GM06990 (cell line): Measurements from ENCODE around the gene SLC12A2.

Source experiments
- DNase-seq: peaks from one replicate; pipeline ENCODE4 v3.0.0-alpha.2; 2011; ENCODE audit not compliant: insufficient read length; ENCODE audit errors: extremely low read depth
- H3K27me3 ChIP-seq: replicated peaks from 2 replicates; pipeline ENCODE4 v1.6.0; 2011; ENCODE audit warnings: low read length; ENCODE audit not compliant: control insufficient read depth, insufficient read depth
- H3K36me3 ChIP-seq: 2 replicates; pipeline ENCODE4 v1.5.1; 2011; ENCODE audit warnings: low read length; ENCODE audit not compliant: control insufficient read depth, insufficient read depth
- H3K4me3 ChIP-seq: replicated peaks from 2 replicates; pipeline ENCODE4 v1.5.1; 2011; ENCODE audit warnings: low read depth, mild to moderate bottlenecking, control low read depth, low read length
- CTCF ChIP-seq: IDR thresholded peaks from 2 replicates; pipeline ENCODE4 v1.5.1; 2011; ENCODE audit warnings: low read length, control low read depth, mild to moderate bottlenecking, inconsistent platforms; ENCODE audit not compliant: insufficient read depth, poor library complexity, severe bottlenecking

SLC12A2 gene

GRCh38 chr5:128220841-128221240, 137.3 kb downstream of the SLC12A2 start:
- Histone ChIP-seq H3K36me3 (no peaks in the 10 kb centered on the region), H3K27me3 (no peaks in the 10 kb centered on the region), H3K4me3 (no peak overlapping the region)
- DNase-seq, result no peak
- no peak for TF ChIP-seq CTCF

GRCh38 chr5:128224336-128224735, 140.8 kb downstream of the SLC12A2 start:
- no peak for DNase-seq
- TF ChIP-seq CTCF, result no peak

GRCh38 chr5:128225245-128226030, 141.9 kb downstream of the SLC12A2 start:
- no peak for TF ChIP-seq CTCF
- no peak for DNase-seq
- Histone ChIP-seq H3K4me3 (no peak overlapping the region), H3K27me3 (no peaks in the 10 kb centered on the region), H3K36me3 (no peaks in the 10 kb centered on the region)

More at GRCh38 chr5:128224336-128224735, 140.8 kb downstream of the SLC12A2 start:
- no peak overlapping the region for H3K4me3 ChIP-seq
- no peaks in the 10 kb centered on the region for H3K27me3 ChIP-seq
- H3K36me3 ChIP-seq, result no peaks in the 10 kb centered on the region

GRCh38 chr5:128228008-128228407, 144.4 kb downstream of the SLC12A2 start:
- Histone ChIP-seq H3K4me3 (no peak overlapping the region), H3K27me3 (no peaks in the 10 kb centered on the region), H3K36me3 (no peaks in the 10 kb centered on the region)
- DNase-seq, result no peak
- TF ChIP-seq CTCF, result no peak

- H3K4me3 ChIP-seq, result no peak overlapping the region
- H3K27me3 ChIP-seq, result no peaks in the 10 kb centered on the region
- H3K36me3 ChIP-seq, result no peaks in the 10 kb centered on the region
- DNase-seq, result no peak
- TF ChIP-seq CTCF, result no peak
Observed at GRCh38 chr5:128228521-128228920, 145.0 kb downstream of the SLC12A2 start.
